ENCODE measurements around the gene PI4KA.

Gene PI4KA

GRCh38 chr22:20745119-20745518, 113.5 kb downstream of the PI4KA start:
- DNase-seq (ENCODE audit: low read depth), result no peak
- TF ChIP-seq CTCF (IDR thresholded peaks at IDR 0.05; ENCODE audit: low read length, missing control alignments), result no peak
- no peak overlapping the region for H3K4me3 ChIP-seq (replicated peaks; ENCODE audit: low read depth, low read length)

- H3K4me3 ChIP-seq (replicated peaks; ENCODE audit: low read depth, low read length), result no peak overlapping the region
- DNase-seq (ENCODE audit: low read depth), result no peak
- TF ChIP-seq CTCF (IDR thresholded peaks at IDR 0.05; ENCODE audit: low read length, missing control alignments), result no peak
These were observed 114.2 kb downstream of the PI4KA start for GRCh38 chr22:20744456-20744855.

GRCh38 chr22:20742764-20743163, 115.8 kb downstream of the PI4KA start:
- TF ChIP-seq CTCF (IDR thresholded peaks at IDR 0.05; ENCODE audit: low read length, missing control alignments), result no peak
- DNase-seq (ENCODE audit: low read depth), result no peak
- H3K4me3 ChIP-seq (replicated peaks; ENCODE audit: low read depth, low read length), result no peak overlapping the region

GRCh38 chr22:20741634-20742581, 116.7 kb downstream of the PI4KA start:
- TF ChIP-seq CTCF (IDR thresholded peaks at IDR 0.05; ENCODE audit: low read length, missing control alignments), result peak; percentile 64
- DNase-seq (ENCODE audit: low read depth), result peak; percentile 30
- H3K4me3 ChIP-seq (replicated peaks; ENCODE audit: low read depth, low read length), result no peak overlapping the region

- no peak for DNase-seq (ENCODE audit: low read depth)
- no peak overlapping the region for H3K4me3 ChIP-seq (replicated peaks; ENCODE audit: low read depth, low read length)
- TF ChIP-seq CTCF (IDR thresholded peaks at IDR 0.05; ENCODE audit: low read length, missing control alignments), result no peak
These were observed 117.5 kb downstream of the PI4KA start for GRCh38 chr22:20741008-20741633.

- DNase-seq (ENCODE audit: low read depth), result no peak
- no peak overlapping the region for H3K4me3 ChIP-seq (replicated peaks; ENCODE audit: low read depth, low read length)
- no peak for TF ChIP-seq CTCF (IDR thresholded peaks at IDR 0.05; ENCODE audit: low read length, missing control alignments)
These were observed 118.2 kb downstream of the PI4KA start for GRCh38 chr22:20740222-20740951.

Measured in fibroblast of pulmonary artery (primary cell).